ENCODE measurements around the gene ERO1B.

DNA sequence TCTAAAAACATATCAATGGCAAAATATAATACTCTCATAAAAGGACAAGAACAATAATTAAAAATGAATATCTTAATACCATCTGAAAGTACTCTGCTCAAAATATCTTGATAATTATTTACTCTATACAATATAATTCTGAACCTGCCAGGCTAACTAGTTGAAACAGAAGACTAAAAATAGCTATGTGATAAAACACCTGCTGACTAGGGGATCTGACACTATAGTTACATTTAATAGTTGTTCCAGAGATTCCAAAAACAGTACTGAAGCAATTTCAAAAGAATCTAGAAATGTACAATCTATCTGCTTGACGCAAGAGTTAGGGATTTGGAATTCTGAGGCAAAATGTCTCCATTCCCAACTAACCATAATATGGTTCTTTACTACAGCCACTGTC lies 30.2 kb downstream of the ERO1B start:
- no peak for TF ChIP-seq ZNF629 (CRISPR knock-in tag; conservative IDR thresholded peaks at IDR 0.05)
- TF ChIP-seq GTF2F1 (IDR thresholded peaks at IDR 0.05; ENCODE audit: low read length) = no peak
- TF ChIP-seq, protein P1, sequence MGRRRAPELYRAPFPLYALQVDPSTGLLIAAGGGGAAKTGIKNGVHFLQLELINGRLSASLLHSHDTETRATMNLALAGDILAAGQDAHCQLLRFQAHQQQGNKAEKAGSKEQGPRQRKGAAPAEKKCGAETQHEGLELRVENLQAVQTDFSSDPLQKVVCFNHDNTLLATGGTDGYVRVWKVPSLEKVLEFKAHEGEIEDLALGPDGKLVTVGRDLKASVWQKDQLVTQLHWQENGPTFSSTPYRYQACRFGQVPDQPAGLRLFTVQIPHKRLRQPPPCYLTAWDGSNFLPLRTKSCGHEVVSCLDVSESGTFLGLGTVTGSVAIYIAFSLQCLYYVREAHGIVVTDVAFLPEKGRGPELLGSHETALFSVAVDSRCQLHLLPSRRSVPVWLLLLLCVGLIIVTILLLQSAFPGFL (CRISPR knock-in tag; IDR thresholded peaks at IDR 0.05) = no peak
- TF ChIP-seq, protein P2, sequence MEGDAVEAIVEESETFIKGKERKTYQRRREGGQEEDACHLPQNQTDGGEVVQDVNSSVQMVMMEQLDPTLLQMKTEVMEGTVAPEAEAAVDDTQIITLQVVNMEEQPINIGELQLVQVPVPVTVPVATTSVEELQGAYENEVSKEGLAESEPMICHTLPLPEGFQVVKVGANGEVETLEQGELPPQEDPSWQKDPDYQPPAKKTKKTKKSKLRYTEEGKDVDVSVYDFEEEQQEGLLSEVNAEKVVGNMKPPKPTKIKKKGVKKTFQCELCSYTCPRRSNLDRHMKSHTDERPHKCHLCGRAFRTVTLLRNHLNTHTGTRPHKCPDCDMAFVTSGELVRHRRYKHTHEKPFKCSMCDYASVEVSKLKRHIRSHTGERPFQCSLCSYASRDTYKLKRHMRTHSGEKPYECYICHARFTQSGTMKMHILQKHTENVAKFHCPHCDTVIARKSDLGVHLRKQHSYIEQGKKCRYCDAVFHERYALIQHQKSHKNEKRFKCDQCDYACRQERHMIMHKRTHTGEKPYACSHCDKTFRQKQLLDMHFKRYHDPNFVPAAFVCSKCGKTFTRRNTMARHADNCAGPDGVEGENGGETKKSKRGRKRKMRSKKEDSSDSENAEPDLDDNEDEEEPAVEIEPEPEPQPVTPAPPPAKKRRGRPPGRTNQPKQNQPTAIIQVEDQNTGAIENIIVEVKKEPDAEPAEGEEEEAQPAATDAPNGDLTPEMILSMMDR (CRISPR knock-in tag; IDR thresholded peaks at IDR 0.05) = no peak
